SK-N-DZ (cell line): ENCODE measurements around the gene CDKAL1.

Experiments
- DNase-seq: peaks from one replicate; pipeline ENCODE4 v3.0.0-alpha.2; 2015; ENCODE audit warnings: low spot score

CDKAL1 gene

GRCh38 chr6:20873425-20874190 is 339.4 kb downstream of the CDKAL1 start:
- no peak for DNase-seq

DNA sequence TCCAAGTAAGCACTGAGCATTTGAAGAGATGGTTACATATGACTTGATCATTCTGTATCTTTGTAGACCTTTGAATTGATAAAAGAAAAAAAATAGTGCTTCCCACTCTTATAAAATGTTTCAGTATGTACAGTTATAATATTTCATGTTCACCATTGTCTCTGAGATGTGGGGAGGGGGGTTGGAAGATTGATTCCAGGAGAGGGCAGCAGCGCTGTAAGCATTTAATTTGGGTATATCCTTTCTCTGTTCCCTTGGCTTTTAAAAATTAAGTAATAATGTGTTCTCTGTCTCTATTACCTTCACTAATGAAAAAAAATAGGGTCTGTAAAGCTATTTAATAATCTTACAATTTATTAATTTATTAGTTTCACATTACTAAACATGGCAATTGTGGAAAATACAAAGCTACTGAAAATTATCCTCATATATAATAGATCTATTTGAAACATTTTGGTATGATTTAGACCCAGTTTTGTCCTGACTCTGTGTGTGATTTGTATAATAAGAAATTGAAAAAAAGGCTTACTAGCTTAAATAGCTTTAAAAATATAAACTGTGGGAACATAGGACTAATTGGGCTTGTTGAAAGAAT is 341.2 kb downstream of the CDKAL1 start:
- peak; percentile 35 for DNase-seq

- DNase-seq: no peak
Measured at GRCh38 chr6:20876036-20876435, 341.8 kb downstream of the CDKAL1 start.

DNA sequence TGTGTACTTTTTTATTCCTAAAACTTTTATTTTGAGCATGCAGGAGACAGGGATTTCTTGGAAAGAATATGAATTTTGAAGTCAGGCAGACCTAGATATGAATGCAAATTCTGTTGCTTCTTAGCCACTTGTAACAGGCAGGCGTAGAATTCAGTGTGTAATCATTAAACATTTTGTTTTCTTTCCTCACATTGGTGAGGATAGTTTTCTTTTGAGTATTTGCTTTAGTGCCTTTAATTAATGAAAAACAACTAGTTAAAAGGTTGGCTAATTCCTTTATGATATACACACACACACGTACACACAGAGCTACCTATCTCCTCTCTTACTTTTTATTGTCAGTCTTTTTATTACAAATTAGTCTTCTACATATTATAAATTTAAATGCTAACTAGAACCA is 342.3 kb downstream of the CDKAL1 start:
- DNase-seq: no peak

GRCh38 chr6:20877008-20877937 is 343.0 kb downstream of the CDKAL1 start:
- no peak for DNase-seq

GRCh38 chr6:20879121-20879520 is 344.9 kb downstream of the CDKAL1 start:
- DNase-seq: no peak

DNA sequence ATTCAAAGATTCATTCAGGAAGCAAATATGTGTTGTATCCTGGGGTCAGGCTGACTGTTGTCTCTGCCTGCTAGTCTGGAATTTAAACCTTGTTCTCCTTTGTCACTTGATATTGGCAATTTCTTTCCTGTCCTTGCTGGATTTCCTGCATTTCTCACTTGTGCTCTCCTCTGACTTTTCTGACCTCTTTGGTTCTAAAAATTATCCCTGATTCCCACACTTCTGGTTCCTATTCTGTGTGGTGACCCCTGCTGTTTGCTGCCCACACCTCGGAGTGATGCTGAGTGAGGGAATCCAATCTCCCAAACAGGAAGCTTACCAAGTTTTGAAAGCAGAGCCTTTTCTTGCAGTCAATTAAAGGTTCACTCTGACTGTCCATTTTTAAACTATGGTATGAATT is 345.3 kb downstream of the CDKAL1 start:
- no peak for DNase-seq

- DNase-seq: no peak
Measured at GRCh38 chr6:20881365-20881764, 347.1 kb downstream of the CDKAL1 start.

GRCh38 chr6:20882014-20882413 is 347.8 kb downstream of the CDKAL1 start:
- DNase-seq: no peak

DNA sequence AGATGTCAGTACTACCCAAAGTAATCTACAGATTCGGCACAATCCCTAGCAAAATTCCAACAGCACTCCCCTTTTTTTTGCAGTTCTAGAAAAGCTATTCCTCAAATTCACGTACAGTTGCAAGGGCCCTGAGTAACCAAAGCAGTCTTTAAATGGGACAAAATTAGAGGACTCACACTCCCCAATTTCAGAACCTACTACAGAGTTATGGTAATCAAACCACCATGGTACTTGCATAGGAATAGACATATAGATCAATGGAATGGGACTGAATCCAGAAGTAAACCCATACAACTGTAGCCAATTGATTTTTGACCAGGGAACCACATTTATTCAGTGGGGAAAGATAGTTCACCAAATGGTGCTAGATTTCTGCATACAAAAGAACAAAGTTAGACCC is 350.8 kb downstream of the CDKAL1 start:
- no peak for DNase-seq

DNA sequence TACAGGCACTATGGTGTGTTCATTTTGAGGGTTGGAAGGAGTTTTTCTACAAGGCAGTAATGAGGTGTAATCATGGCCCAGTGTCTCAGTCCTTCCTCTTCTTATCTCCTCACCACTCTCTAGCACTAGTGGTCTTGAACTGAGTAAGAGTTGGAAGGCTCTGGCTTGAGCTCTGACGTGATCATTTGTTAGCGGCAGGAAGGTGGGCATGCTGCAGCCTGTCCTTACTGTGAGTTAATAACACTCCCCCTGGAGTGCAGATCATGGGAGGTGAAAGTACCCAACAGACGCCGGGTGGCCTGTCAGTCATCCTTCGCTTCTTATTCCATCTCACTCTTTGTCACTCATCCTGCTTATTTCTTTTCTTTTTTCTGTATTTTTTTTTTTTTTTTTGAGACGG is 356.9 kb downstream of the CDKAL1 start:
- DNase-seq: no peak

DNA sequence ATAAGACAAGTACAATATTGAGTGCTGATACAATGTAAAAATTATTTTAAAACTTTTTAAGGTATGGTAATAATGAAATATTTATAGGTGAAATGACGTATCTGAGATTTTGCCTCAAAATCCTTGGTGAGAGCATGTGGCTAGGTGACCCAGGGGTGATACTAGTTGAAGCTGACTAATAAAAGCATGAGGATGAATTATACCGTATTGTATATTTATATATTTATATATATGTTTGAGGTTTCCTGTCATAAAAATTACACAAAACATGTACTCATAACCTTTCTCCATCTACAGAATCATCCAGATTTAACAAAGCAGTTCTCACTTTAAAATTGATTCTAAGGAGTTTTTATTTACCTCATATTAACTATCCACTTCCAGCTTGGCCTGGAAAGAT is 358.1 kb downstream of the CDKAL1 start:
- no peak for DNase-seq

GRCh38 chr6:20893412-20893811 is 359.2 kb downstream of the CDKAL1 start:
- DNase-seq: no peak

DNA sequence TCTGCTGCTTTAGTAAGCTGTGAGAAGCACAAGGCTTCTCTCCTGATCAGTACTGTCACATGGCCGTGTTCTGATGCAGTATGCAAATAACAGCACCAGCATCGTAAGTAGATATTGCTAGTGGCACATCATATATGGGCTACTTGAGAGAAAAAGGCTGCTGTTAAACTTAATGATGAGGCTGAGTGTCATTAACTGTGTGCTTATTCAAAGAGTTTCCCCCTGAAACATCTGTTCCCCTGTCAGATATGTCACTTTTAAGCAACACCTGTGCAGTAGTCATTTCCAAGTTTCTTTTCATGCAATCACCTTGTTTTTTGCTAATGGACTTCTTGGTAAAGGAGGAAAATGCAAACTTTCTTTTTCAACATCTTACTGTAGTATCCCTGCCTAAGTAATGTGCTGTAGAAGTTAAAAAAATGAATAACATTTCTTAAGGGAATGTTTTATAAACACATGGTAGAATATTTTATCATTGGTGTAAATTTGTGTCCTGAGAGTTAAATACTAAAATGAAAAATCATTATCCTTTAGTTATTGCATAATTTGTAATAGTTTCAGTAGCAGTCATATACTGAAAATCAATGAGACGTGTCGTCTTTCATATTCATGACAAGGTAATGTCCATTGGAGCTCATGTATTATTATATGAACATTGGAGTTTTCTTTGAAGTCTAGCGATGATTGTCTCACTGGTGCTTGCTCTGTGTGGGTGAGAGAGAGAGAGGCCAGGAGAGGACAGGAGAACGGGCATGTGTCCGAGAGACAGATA is 366.3 kb downstream of the CDKAL1 start:
- DNase-seq: no peak

DNA sequence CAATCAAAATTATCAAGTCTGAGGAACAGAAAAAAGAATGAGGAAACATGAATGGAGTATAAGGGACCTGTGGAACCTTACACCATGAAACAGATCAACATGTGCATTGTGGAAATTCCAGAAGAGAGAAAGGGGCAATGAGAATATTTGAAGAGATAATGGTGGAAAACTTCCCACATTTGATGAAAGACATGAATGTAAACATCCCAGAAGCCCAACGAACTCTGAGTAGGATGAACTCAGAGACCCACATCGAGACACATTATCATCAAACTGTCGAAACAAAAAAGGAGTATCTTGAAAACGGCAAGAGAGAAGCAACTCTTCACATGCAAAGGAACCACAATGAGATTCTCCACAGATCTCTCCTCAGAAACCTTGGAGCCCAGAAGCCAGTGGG is 371.1 kb downstream of the CDKAL1 start:
- DNase-seq: no peak

- no peak for DNase-seq
Measured at GRCh38 chr6:20906945-20907344, 372.7 kb downstream of the CDKAL1 start.

DNA sequence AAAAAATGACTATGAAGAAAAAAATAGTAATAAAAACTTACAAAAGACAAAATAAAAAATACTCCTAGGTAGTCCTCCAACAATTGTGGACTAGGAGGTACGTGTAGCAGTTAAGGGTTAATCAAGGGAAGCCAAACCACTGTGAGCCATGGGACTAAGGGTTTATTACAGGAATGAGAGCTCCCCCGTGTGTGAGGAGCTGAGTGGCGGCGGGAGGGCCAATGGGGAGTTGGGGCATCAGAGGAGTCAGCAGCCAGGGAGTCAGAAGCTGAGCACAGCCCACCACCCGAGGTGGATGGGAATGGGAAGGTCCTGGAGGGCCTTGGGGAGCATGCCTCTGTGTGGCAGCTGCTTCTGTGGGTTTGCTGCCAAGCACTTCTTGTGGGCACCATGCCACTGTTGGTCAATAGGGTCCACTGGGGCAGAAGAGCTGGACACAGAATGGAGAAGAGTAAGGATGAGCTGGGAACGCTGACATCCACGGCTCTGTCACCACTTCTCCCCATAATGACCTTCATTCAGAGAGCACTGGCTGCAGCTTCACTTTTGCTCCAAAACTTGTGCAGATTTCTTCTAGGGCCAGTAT is 373.3 kb downstream of the CDKAL1 start:
- DNase-seq: no peak

GRCh38 chr6:20909621-20910020 is 375.4 kb downstream of the CDKAL1 start:
- no peak for DNase-seq

GRCh38 chr6:20911712-20912111 is 377.5 kb downstream of the CDKAL1 start:
- no peak for DNase-seq

GRCh38 chr6:20915156-20915555 is 380.9 kb downstream of the CDKAL1 start:
- no peak for DNase-seq

GRCh38 chr6:20915626-20916025 is 381.4 kb downstream of the CDKAL1 start:
- DNase-seq: no peak
